Measurements from ENCODE around the gene DCUN1D2. TPM values are rescaled to one million over a fixed set of nuclear protein-coding genes. Genes with fewer than 3 reads are reported as not detected.

DCUN1D2 gene
- total RNA-seq, 2 donors from 2014 or later: 35.8 to 44.7 TPM

- Histone ChIP-seq H3K4me3 (ENCODE audit: low read length) (no peak overlapping the region), H3K27ac (ENCODE audit: low read depth, low read length) (no peak overlapping the region), H3K9ac (ENCODE audit: extremely low read depth, low read length, poor library complexity, severe bottlenecking) (no peak overlapping the region), H3K36me3 (ENCODE audit: control insufficient read depth, insufficient read depth, low read length) (peaks cover 56% of the 10 kb centered on the region), H3K4me1 (ENCODE audit: control insufficient read depth, insufficient read depth, low read length) (no peaks in the 10 kb centered on the region), H3K27me3 (ENCODE audit: control insufficient read depth, insufficient read depth, low read length, poor library complexity, severe bottlenecking) (no peaks in the 10 kb centered on the region), H3K9me3 (ENCODE audit: control insufficient read depth, low read length) (no peaks in the 10 kb centered on the region)
- no peak for DNase-seq
- Mint-ChIP-seq H3K9me3 (no peaks in the 10 kb centered on the region), H3K4me1 (no peaks in the 10 kb centered on the region), H3K4me3 (no peak overlapping the region), H3K27me3 (ENCODE audit: insufficient read depth) (no peaks in the 10 kb centered on the region), H3K36me3 (ENCODE audit: low read depth) (peaks cover 56% of the 10 kb centered on the region), H3K27ac (no peak overlapping the region)
- TF ChIP-seq CTCF (conservative IDR thresholded peaks at IDR 0.05): no peak
- WGBS, 2 experiments (ENCODE audit: insufficient coverage in 1 of 2, insufficient read length in 1 of 2): 93 to 100% methylated on average over 10 of the region's 10 CpGs
These were observed 38.3 kb upstream of the DCUN1D2 start for GRCh38 chr13:113528813-113529180.

DNA sequence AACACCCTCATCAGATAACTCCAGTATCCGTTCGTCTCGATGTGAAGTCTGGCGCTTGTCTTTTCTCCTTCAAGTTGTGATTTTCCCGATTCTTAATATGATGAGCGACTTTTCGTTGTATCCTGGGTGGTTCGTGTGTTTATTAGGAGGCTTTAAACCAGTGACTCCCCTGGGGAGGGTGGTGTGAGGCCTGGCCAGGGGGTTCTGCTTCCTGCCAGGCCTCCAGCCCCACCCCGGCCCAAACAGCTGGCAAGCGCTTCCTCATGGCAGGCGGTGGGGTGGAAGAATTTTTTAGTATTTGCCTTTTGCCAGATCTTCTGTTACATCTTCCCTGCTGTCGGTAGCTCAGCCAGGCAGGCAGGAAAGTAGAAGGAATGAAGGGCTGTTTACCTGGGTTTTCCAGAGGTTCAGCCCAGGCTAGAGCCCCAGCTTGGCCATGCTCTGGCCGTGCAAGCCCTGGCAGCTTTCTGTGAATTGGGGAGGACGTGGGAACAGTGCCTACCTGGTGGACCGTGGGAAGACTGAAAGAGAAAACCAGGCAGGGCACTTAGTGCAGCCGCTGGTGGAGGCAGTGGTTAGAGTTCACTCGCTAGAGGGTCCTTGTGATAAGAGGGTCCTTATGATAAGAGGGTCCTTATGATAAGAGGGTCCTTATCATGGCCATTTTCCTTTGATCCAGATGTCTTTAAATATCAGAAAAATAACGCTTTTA, 37.7 kb upstream of the DCUN1D2 start:
- Histone ChIP-seq H3K27ac (ENCODE audit: low read depth, low read length) (no peak overlapping the region), H3K9me3 (ENCODE audit: control insufficient read depth, low read length) (no peaks in the 10 kb centered on the region), H3K9ac (ENCODE audit: extremely low read depth, low read length, poor library complexity, severe bottlenecking) (no peak overlapping the region), H3K27me3 (ENCODE audit: control insufficient read depth, insufficient read depth, low read length, poor library complexity, severe bottlenecking) (no peaks in the 10 kb centered on the region), H3K4me3 (ENCODE audit: low read length) (no peak overlapping the region), H3K36me3 (ENCODE audit: control insufficient read depth, insufficient read depth, low read length) (peaks cover 60% of the 10 kb centered on the region), H3K4me1 (ENCODE audit: control insufficient read depth, insufficient read depth, low read length) (no peaks in the 10 kb centered on the region)
- peaks cover 57% of the 10 kb centered on the region for H3K36me3 Mint-ChIP-seq (ENCODE audit: low read depth)
- H3K27ac Mint-ChIP-seq: peak overlapping the region; percentile 17
- H3K9me3 Mint-ChIP-seq: no peaks in the 10 kb centered on the region
- no peak for TF ChIP-seq CTCF (conservative IDR thresholded peaks at IDR 0.05)
- no peaks in the 10 kb centered on the region for H3K27me3 Mint-ChIP-seq (ENCODE audit: insufficient read depth)
- no peak overlapping the region for H3K4me3 Mint-ChIP-seq
- DNase-seq: no peak
- H3K4me1 Mint-ChIP-seq: no peaks in the 10 kb centered on the region
- 93 to 97% methylated on average over 13 to 18 of the region's 18 CpGs for WGBS, 2 experiments (ENCODE audit: insufficient coverage in 1 of 2, insufficient read length in 1 of 2)

- Histone ChIP-seq H3K36me3 (ENCODE audit: control insufficient read depth, insufficient read depth, low read length) (peaks cover 66% of the 10 kb centered on the region), H3K4me3 (ENCODE audit: low read length) (no peak overlapping the region), H3K9me3 (ENCODE audit: control insufficient read depth, low read length) (no peaks in the 10 kb centered on the region), H3K4me1 (ENCODE audit: control insufficient read depth, insufficient read depth, low read length) (no peaks in the 10 kb centered on the region), H3K27me3 (ENCODE audit: control insufficient read depth, insufficient read depth, low read length, poor library complexity, severe bottlenecking) (no peaks in the 10 kb centered on the region), H3K27ac (ENCODE audit: low read depth, low read length) (no peak overlapping the region), H3K9ac (ENCODE audit: extremely low read depth, low read length, poor library complexity, severe bottlenecking) (no peak overlapping the region)
- no peaks in the 10 kb centered on the region for H3K4me1 Mint-ChIP-seq
- H3K27ac Mint-ChIP-seq: no peak overlapping the region
- no peaks in the 10 kb centered on the region for H3K9me3 Mint-ChIP-seq
- no peak for TF ChIP-seq CTCF (conservative IDR thresholded peaks at IDR 0.05)
- DNase-seq: no peak
- no peaks in the 10 kb centered on the region for H3K27me3 Mint-ChIP-seq (ENCODE audit: insufficient read depth)
- no peak overlapping the region for H3K4me3 Mint-ChIP-seq
- WGBS, 2 experiments (ENCODE audit: insufficient coverage in 1 of 2, insufficient read length in 1 of 2): 91 to 94% methylated on average over 12 to 18 of the region's 19 CpGs
- peaks cover 66% of the 10 kb centered on the region for H3K36me3 Mint-ChIP-seq (ENCODE audit: low read depth)
These were observed 36.9 kb upstream of the DCUN1D2 start for GRCh38 chr13:113527272-113527958.
